Hepatocyte (in vitro differentiated cells): ENCODE measurements around the gene GRB14.
"Not testable (repeated sequence)": the region's sequence is repeated elsewhere in the genome, so short reads cannot be mapped to it uniquely, and the experiment has no call there.

Experiments used
- EZH2 ChIP-seq: fragments of 200-600 bp; sonication (generic); IDR thresholded peaks from 2 replicates; pipeline ENCODE4 v1.6.1; 2016; ENCODE audit warnings: antibody characterized with exemption, mild to moderate bottlenecking, borderline replicate concordance
- EZH2phosphoT487 ChIP-seq: fragments of 200-600 bp; sonication (generic); IDR thresholded peaks from one replicate; pipeline ENCODE4 v1.6.1; 2018; ENCODE audit warnings: antibody characterized with exemption, mild to moderate bottlenecking, low read depth, moderate library complexity; ENCODE audit not compliant: unreplicated experiment, severe bottlenecking
- TF ChIP-seq, protein P1 (sequence below): fragments of 200-600 bp; sonication (generic); IDR thresholded peaks from 2 replicates; pipeline ENCODE4 v1.5.1; 2016; ENCODE audit warnings: antibody characterized with exemption, mild to moderate bottlenecking; ENCODE audit not compliant: poor library complexity

- TF ChIP-seq, protein P1, sequence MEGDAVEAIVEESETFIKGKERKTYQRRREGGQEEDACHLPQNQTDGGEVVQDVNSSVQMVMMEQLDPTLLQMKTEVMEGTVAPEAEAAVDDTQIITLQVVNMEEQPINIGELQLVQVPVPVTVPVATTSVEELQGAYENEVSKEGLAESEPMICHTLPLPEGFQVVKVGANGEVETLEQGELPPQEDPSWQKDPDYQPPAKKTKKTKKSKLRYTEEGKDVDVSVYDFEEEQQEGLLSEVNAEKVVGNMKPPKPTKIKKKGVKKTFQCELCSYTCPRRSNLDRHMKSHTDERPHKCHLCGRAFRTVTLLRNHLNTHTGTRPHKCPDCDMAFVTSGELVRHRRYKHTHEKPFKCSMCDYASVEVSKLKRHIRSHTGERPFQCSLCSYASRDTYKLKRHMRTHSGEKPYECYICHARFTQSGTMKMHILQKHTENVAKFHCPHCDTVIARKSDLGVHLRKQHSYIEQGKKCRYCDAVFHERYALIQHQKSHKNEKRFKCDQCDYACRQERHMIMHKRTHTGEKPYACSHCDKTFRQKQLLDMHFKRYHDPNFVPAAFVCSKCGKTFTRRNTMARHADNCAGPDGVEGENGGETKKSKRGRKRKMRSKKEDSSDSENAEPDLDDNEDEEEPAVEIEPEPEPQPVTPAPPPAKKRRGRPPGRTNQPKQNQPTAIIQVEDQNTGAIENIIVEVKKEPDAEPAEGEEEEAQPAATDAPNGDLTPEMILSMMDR = not testable (repeated sequence)
- not testable (repeated sequence) for TF ChIP-seq EZH2, EZH2phosphoT487
These were observed 7.0 kb upstream of the GRB14 start for GRCh38 chr2:164628319-164628718.
